Hepatocyte (in vitro differentiated cells): ENCODE data around the gene STRAP. TPM values are rescaled to one million over a fixed set of nuclear protein-coding genes. Genes with fewer than 3 reads are reported as not detected.

Source experiments
- DNase-seq: peaks from one replicate; pipeline ENCODE4 v3.0.0-alpha.2; 2016; ENCODE audit warnings: low spot score
- H2AFZ ChIP-seq: fragments of 200-600 bp; sonication (generic); 2 replicates; pipeline ENCODE4 v1.6.0; 2016; ENCODE audit warnings: antibody characterized with exemption, mild to moderate bottlenecking
- H3K27ac ChIP-seq: fragments of 200-600 bp; sonication (generic); 2 replicates; pipeline ENCODE4 v1.5.1; 2016; ENCODE audit warnings: mild to moderate bottlenecking
- H3K27me3 ChIP-seq: fragments of 200-600 bp; sonication (generic); 2 replicates; pipeline ENCODE4 v1.6.1; 2016
- H3K36me3 ChIP-seq: fragments of 200-600 bp; sonication (generic); replicated peaks from 2 replicates; pipeline ENCODE4 v1.5.1; 2016; ENCODE audit warnings: low read depth; ENCODE audit not compliant: insufficient read depth
- H3K4me1 ChIP-seq: fragments of 200-600 bp; sonication (generic); 2 replicates; pipeline ENCODE4 v1.5.1; 2016; ENCODE audit warnings: mild to moderate bottlenecking, moderate library complexity; ENCODE audit not compliant: insufficient read depth
- H3K4me2 ChIP-seq: fragments of 200-600 bp; sonication (generic); 2 replicates; pipeline ENCODE4 v1.6.0; 2016
- H3K4me3 ChIP-seq: fragments of 200-600 bp; sonication (generic); 2 replicates; pipeline ENCODE4 v1.5.1; 2016; ENCODE audit warnings: mild to moderate bottlenecking
- H3K79me2 ChIP-seq: fragments of 200-600 bp; sonication (generic); 2 replicates; pipeline ENCODE4 v1.6.0; 2017; ENCODE audit warnings: mild to moderate bottlenecking
- H3K9me2 ChIP-seq: fragments of 200-600 bp; sonication (generic); replicated peaks from 2 replicates; pipeline ENCODE4 v1.6.0; 2017; ENCODE audit warnings: mild to moderate bottlenecking; ENCODE audit not compliant: insufficient read depth
- H3K9me3 ChIP-seq: fragments of 200-600 bp; sonication (generic); 2 replicates; pipeline ENCODE4 v1.5.1; 2016; ENCODE audit warnings: low read depth, mild to moderate bottlenecking
- H4K20me1 ChIP-seq: fragments of 200-600 bp; sonication (generic); 2 replicates; pipeline ENCODE4 v1.6.0; 2016; ENCODE audit warnings: mild to moderate bottlenecking; ENCODE audit not compliant: insufficient read depth, poor library complexity, severe bottlenecking
- CTCF ChIP-seq: fragments of 200-600 bp; sonication (generic); IDR thresholded peaks from 2 replicates; pipeline ENCODE4 v1.5.1; 2016; ENCODE audit warnings: antibody characterized with exemption, mild to moderate bottlenecking; ENCODE audit not compliant: poor library complexity
- EZH2 ChIP-seq: fragments of 200-600 bp; sonication (generic); IDR thresholded peaks from 2 replicates; pipeline ENCODE4 v1.6.1; 2016; ENCODE audit warnings: antibody characterized with exemption, mild to moderate bottlenecking, borderline replicate concordance
- EZH2phosphoT487 ChIP-seq: fragments of 200-600 bp; sonication (generic); IDR thresholded peaks from one replicate; pipeline ENCODE4 v1.6.1; 2018; ENCODE audit warnings: antibody characterized with exemption, mild to moderate bottlenecking, low read depth, moderate library complexity; ENCODE audit not compliant: unreplicated experiment, severe bottlenecking
- WGBS: methylation state at CpG from one replicate; pipeline ENCODE4 v1.1.6; 2016; ENCODE audit warnings: low lambda C conversion rate; ENCODE audit errors: missing lambda C conversion rate; 5-methylcytosine and 5-hydroxymethylcytosine counted together
- polyA plus RNA-seq: library from polyadenylated mRNA; unstranded; fragments of >200 nt; fragmentation: Nextera tagmentation; extraction: Ambion mirVana; gene quantifications from 2 replicates; pipeline ENCODE4 v1.2.1, GENCODE V29; 2016
- total RNA-seq: library from RNA; depleted of rRNA; stranded (reverse); fragments of >200 nt; gene quantifications from 2 replicates; pipeline ENCODE4 v1.2.3, GENCODE V29; 2014

The STRAP gene
- total and polyA plus RNA-seq, 2 experiments from 2014 or later, result 154 to 202 TPM

- Histone ChIP-seq H4K20me1 (peaks cover 10% of the 10 kb centered on the region), H3K36me3 (no peaks in the 10 kb centered on the region), H2AFZ (no peak overlapping the region), H3K27me3 (no peaks in the 10 kb centered on the region), H3K9me3 (no peaks in the 10 kb centered on the region), H3K27ac (no peak overlapping the region), H3K4me2 (no peak overlapping the region), H3K9me2 (no peaks in the 10 kb centered on the region), H3K4me3 (no peak overlapping the region), H3K79me2 (peaks cover 39% of the 10 kb centered on the region), H3K4me1 (no peaks in the 10 kb centered on the region)
- 93% methylated on average over 3 of the region's 3 CpGs for WGBS
- no peak for DNase-seq
- TF ChIP-seq CTCF (no peak), EZH2phosphoT487 (no peak), EZH2 (no peak)
These were observed 11.1 kb downstream of the STRAP start for GRCh38 chr12:15893260-15893659.

- 92% methylated on average over 1 of the region's 1 CpG for WGBS
- no peaks in the 10 kb centered on the region for H3K4me1 ChIP-seq
- no peaks in the 10 kb centered on the region for H3K9me3 ChIP-seq
- no peak overlapping the region for H2AFZ ChIP-seq
- TF ChIP-seq EZH2phosphoT487 (no peak), EZH2 (no peak), CTCF (no peak)
- H4K20me1 ChIP-seq, result no peaks in the 10 kb centered on the region
- H3K4me3 ChIP-seq, result no peak overlapping the region
- no peak overlapping the region for H3K27ac ChIP-seq
- H3K4me2 ChIP-seq, result no peak overlapping the region
- DNase-seq, result no peak
- no peaks in the 10 kb centered on the region for H3K9me2 ChIP-seq
- H3K27me3 ChIP-seq, result no peaks in the 10 kb centered on the region
- no peaks in the 10 kb centered on the region for H3K36me3 ChIP-seq
- H3K79me2 ChIP-seq, result peaks cover 12% of the 10 kb centered on the region
These were observed 14.7 kb downstream of the STRAP start for GRCh38 chr12:15896867-15897266.

- no peaks in the 10 kb centered on the region for H3K9me2 ChIP-seq
- H3K27ac ChIP-seq, result no peak overlapping the region
- H2AFZ ChIP-seq, result no peak overlapping the region
- no peak for DNase-seq
- H3K79me2 ChIP-seq, result peaks cover 9% of the 10 kb centered on the region
- H3K36me3 ChIP-seq, result no peaks in the 10 kb centered on the region
- no peak overlapping the region for H3K4me3 ChIP-seq
- 83% methylated on average over 2 of the region's 2 CpGs for WGBS
- H3K9me3 ChIP-seq, result no peaks in the 10 kb centered on the region
- TF ChIP-seq EZH2 (no peak), EZH2phosphoT487 (no peak), CTCF (no peak)
- H3K27me3 ChIP-seq, result no peaks in the 10 kb centered on the region
- H4K20me1 ChIP-seq, result no peaks in the 10 kb centered on the region
- H3K4me1 ChIP-seq, result no peaks in the 10 kb centered on the region
- no peak overlapping the region for H3K4me2 ChIP-seq
These were observed 15.2 kb downstream of the STRAP start for GRCh38 chr12:15897433-15897832.

- Histone ChIP-seq H3K27me3 (no peaks in the 10 kb centered on the region), H4K20me1 (no peaks in the 10 kb centered on the region), H3K27ac (no peak overlapping the region), H3K4me2 (no peak overlapping the region), H3K9me3 (no peaks in the 10 kb centered on the region), H3K9me2 (no peaks in the 10 kb centered on the region), H2AFZ (no peak overlapping the region), H3K4me1 (no peaks in the 10 kb centered on the region), H3K36me3 (no peaks in the 10 kb centered on the region), H3K79me2 (peaks cover 3% of the 10 kb centered on the region), H3K4me3 (no peak overlapping the region)
- DNase-seq, result peak; percentile 32
- no peak for TF ChIP-seq EZH2
- no peak for TF ChIP-seq EZH2phosphoT487
- peak; percentile 74 for TF ChIP-seq CTCF
These were observed 17.2 kb downstream of the STRAP start for GRCh38 chr12:15899282-15899870.
